Measurements from ENCODE around the gene C14orf119.
"Not testable (repeated sequence)": the region's sequence is repeated elsewhere in the genome, so short reads cannot be mapped to it uniquely, and the experiment has no call there.

The C14orf119 gene

DNA sequence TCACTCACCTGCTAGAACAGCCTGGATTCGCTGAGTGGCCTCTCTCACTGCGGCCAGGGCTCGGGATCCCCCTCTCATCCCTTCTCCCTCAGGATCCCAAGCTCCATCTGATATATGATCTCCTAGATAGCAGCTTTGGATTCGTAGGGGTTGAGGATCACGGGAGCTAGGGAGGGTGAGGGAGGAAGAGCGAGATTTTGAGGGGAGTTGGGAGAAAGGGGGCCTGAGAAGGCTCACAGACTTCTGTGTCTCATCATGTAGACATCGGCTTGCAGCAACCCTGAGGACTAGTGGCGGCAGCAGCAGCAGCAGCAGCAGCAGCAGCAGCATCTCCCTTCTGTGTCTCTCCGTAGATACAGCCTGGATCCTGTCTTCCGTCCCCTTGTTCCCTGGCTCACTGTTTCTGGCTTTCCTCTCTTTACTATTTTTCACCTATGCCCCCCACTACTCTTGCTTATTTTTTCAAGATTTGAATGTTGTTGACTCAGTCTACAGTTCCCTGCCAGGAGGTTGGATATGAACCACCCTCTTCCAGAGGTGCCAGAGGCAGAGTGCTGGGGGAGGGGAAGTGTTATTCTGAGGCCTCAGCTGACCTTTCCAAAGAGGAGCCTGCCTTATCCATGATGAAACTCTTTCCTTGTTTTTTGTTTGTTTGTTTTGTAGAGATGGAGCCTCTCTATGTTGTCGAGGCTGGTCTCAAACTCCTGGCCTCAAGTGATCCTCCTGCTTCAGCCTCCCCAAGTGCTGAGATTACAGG is 9.5 kb downstream of the C14orf119 start, which contains the start of gene CIROP:
TSS of gene CIROP (minus strand) at position 399 of the 757 bp plus-strand sequence. CDS start at position 330, 69 bp downstream.
- DNase-seq: no peak
- Histone ChIP-seq H3K27me3 (peaks cover 24% of the 10 kb centered on the region), H3K4me1 (no peaks in the 10 kb centered on the region), H3K4me3 (ENCODE audit: low read depth, low read length) (no peak within 1 kb of the TSS), H3K9me3 (no peaks in the 10 kb centered on the region), H3K36me3 (no peaks in the 10 kb centered on the region)
- TF ChIP-seq, protein P1, sequence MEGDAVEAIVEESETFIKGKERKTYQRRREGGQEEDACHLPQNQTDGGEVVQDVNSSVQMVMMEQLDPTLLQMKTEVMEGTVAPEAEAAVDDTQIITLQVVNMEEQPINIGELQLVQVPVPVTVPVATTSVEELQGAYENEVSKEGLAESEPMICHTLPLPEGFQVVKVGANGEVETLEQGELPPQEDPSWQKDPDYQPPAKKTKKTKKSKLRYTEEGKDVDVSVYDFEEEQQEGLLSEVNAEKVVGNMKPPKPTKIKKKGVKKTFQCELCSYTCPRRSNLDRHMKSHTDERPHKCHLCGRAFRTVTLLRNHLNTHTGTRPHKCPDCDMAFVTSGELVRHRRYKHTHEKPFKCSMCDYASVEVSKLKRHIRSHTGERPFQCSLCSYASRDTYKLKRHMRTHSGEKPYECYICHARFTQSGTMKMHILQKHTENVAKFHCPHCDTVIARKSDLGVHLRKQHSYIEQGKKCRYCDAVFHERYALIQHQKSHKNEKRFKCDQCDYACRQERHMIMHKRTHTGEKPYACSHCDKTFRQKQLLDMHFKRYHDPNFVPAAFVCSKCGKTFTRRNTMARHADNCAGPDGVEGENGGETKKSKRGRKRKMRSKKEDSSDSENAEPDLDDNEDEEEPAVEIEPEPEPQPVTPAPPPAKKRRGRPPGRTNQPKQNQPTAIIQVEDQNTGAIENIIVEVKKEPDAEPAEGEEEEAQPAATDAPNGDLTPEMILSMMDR (IDR thresholded peaks at IDR 0.05; ENCODE audit: low read depth, low read length): no peak

DNA sequence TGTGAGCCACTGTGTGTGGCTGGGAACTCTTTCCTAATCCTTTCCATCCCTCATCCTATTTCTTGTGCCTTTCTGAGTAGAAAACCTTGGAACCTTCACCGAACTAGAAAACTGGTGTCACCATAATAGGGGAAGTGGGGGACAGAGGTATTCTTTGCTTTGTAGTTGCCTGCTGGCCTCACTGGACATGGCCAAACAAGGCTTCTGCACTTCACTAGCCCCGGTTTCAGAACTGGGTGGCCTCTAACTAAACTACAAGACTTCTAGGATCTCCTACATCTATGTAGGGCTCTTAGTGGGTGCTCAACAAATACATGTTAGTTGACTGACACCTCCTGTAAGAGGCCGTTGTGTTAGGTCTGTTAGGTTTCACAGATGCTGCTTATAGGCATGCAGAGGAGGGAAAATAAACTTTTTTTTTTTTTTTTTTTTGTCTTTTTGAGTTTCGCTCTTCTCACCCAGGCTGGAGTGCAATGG is 10.1 kb downstream of the C14orf119 start:
- Histone ChIP-seq H3K4me1 (no peaks in the 10 kb centered on the region), H3K27me3 (peaks cover 30% of the 10 kb centered on the region), H3K36me3 (no peaks in the 10 kb centered on the region), H3K4me3 (ENCODE audit: low read depth, low read length) (no peak overlapping the region), H3K9me3 (no peaks in the 10 kb centered on the region)
- DNase-seq: no peak
- TF ChIP-seq, protein P1 (IDR thresholded peaks at IDR 0.05; ENCODE audit: low read depth, low read length): no peak

DNA sequence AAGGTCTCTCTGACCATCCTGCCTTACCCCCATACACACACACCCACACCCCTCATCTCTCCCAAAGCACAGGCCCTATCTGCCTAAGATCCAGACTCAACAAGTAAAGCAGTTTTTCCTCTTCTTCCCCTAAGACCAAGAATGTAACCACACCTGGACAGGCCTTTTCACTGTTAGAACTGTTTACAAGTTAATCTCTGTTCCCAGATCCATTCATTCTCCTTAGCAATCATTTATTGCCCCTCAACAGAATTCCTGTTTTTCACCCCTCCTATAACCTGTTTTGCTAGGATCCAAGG is 11.4 kb downstream of the C14orf119 start:
- TF ChIP-seq, protein P1 (IDR thresholded peaks at IDR 0.05; ENCODE audit: low read depth, low read length): no peak
- Histone ChIP-seq H3K27me3 (peaks cover 43% of the 10 kb centered on the region), H3K36me3 (no peaks in the 10 kb centered on the region), H3K4me3 (ENCODE audit: low read depth, low read length) (no peak overlapping the region), H3K9me3 (0 out of 2 replicates have a peak, but pooled peaks cover 2% of the 10 kb centered on the region), H3K4me1 (no peaks in the 10 kb centered on the region)
- DNase-seq: no peak

DNA sequence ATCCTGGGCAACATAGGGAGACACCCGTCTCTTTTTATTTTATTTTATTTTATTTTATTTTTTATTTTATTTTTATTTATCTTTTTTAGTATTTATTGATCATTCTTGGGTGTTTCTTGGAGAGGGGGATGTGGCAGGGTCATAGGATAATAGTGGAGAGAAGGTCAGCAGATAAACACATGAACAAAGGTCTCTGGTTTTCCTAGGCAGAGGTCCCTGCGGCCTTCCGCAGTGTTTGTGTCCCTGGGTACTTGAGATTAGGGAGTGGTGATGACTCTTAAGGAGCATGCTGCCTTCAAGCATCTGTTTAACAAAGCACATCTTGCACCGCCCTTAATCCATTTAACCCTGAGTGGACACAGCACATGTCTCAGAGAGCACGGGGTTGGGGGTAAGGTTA is 12.3 kb downstream of the C14orf119 start:
- H3K36me3 ChIP-seq; DNase-seq; H3K9me3 ChIP-seq; H3K4me3 ChIP-seq (ENCODE audit: low read depth, low read length); H3K4me1 ChIP-seq: not testable (repeated sequence)
- peaks cover 52% of the 10 kb centered on the region for H3K27me3 ChIP-seq

DNA sequence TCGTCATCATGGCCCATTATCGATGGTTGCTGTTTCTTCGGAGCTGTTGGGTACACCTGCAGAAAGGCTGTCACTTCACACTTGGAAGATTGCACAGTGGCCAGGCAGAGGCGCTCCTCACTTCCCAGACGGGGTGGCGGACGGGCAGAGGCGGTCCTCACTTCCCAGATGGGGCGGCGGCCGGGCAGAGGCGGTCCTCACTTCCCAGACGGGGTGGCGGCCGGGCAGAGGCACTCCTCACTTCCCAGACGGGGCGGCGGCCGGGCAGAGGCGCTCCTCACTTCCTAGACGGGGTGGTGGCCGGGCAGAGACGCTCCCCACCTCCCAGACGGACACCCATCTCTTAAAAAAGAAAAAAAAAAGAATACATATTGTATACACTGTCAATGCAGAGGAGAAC is 12.9 kb downstream of the C14orf119 start:
- H3K36me3 ChIP-seq; H3K9me3 ChIP-seq; DNase-seq; H3K4me3 ChIP-seq (ENCODE audit: low read depth, low read length); H3K4me1 ChIP-seq: not testable (repeated sequence)
- peaks cover 51% of the 10 kb centered on the region for H3K27me3 ChIP-seq

DNA sequence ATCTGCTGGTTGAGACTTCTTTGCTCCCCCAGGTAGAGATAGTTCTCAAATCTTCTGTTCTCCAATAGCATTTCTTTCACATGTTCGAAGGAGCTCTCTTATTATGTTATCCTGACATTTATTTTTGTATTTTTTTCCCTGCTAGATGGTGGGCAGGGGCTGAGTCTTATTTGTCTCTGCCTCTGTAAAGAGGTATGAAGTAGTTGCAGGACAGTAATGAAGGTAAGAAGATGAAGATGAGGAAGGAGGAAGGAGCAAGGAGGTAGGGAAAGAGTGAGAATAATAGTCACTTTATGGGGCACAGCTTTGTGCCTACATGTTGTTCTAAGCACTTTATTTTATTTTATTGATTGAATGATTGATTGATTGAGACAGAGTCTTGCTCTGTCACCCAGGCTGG is 14.5 kb downstream of the C14orf119 start:
- DNase-seq: no peak
- Histone ChIP-seq H3K36me3 (no peaks in the 10 kb centered on the region), H3K27me3 (peaks cover 43% of the 10 kb centered on the region), H3K9me3 (0 out of 2 replicates have a peak, but pooled peaks cover 2% of the 10 kb centered on the region), H3K4me3 (ENCODE audit: low read depth, low read length) (no peak overlapping the region), H3K4me1 (no peaks in the 10 kb centered on the region)
- TF ChIP-seq, protein P1 (IDR thresholded peaks at IDR 0.05; ENCODE audit: low read depth, low read length): no peak

DNA sequence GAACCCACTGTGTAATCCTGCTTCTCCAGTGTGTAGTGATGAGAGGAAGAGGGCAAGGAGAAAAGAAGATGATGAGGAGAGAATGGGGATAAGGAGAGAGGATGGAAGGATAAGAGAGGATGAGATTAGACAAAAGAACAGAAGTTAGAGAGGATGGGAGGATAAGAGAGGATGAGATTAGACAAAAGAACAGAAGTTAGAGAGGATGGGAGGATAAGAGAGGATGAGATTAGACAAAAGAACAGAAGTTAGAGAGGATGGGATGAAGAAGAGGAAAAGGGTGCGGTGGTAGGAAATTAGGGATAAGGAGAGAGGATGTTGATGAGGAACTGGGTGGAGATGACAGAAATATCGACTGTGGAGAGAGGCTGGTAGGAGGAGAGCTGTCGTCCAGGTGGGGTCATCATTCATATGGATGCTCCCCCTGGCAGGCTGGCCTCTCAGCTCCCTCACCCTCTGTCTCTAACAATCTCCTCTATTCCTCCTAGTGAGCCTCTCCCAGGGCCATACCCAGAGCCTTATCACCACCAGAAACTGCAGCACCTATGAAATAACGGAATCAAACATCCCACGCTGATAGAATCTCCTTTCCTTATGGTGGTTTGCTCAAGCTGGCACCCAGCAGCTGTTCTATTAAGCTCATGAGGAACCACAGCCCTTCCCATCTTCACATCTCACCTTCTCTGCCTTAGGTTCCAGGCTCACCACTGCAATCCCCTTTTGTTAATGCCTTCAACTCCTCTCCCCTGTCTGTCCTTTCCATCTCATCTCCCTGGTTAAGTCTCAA is 15.5 kb downstream of the C14orf119 start:
- TF ChIP-seq, protein P1 (IDR thresholded peaks at IDR 0.05; ENCODE audit: low read depth, low read length): no peak
- H3K4me1 ChIP-seq: no peaks in the 10 kb centered on the region
- no peak for DNase-seq
- H3K4me3 ChIP-seq (ENCODE audit: low read depth, low read length): no peak overlapping the region
- peaks cover 38% of the 10 kb centered on the region for H3K27me3 ChIP-seq
- 0 out of 2 replicates have a peak, but pooled peaks cover 2% of the 10 kb centered on the region for H3K9me3 ChIP-seq
- no peaks in the 10 kb centered on the region for H3K36me3 ChIP-seq

Data from BE2C (cell line).